NCI-H2107 (cell line): ENCODE results near the gene EPHA2.
"Not testable (repeated sequence)": the region's sequence is repeated elsewhere in the genome, so short reads cannot be mapped to it uniquely, and the experiment has no call there.

Experiments used
- DNase-seq: peaks from one replicate; lab custom pipeline; 2025; lab: John Stamatoyannopoulos, UW

EPHA2 gene

GRCh38 chr1:16119504-16119903, 36.4 kb downstream of the EPHA2 start:
- DNase-seq: no peak

GRCh38 chr1:16118706-16119105, 37.2 kb downstream of the EPHA2 start:
- DNase-seq: no peak

GRCh38 chr1:16117936-16118335, 37.9 kb downstream of the EPHA2 start:
- no peak for DNase-seq

- DNase-seq: no peak
These were observed 38.5 kb downstream of the EPHA2 start for GRCh38 chr1:16117369-16117768.

- no peak for DNase-seq
These were observed 39.2 kb downstream of the EPHA2 start for GRCh38 chr1:16116625-16117024.

- no peak for DNase-seq
These were observed 39.9 kb downstream of the EPHA2 start for GRCh38 chr1:16116002-16116401.

- DNase-seq: no peak
These were observed 40.3 kb downstream of the EPHA2 start for GRCh38 chr1:16115468-16115983.

GRCh38 chr1:16114527-16115467, 41.1 kb downstream of the EPHA2 start:
- DNase-seq: no peak

- DNase-seq: no peak
These were observed 43.0 kb downstream of the EPHA2 start for GRCh38 chr1:16112596-16113555.

GRCh38 chr1:16111771-16112595, 43.9 kb downstream of the EPHA2 start:
- no peak for DNase-seq

- no peak for DNase-seq
These were observed 45.0 kb downstream of the EPHA2 start for GRCh38 chr1:16110884-16111283.

GRCh38 chr1:16110456-16110855, 45.4 kb downstream of the EPHA2 start:
- DNase-seq: no peak

GRCh38 chr1:16109571-16109970, 46.3 kb downstream of the EPHA2 start:
- no peak for DNase-seq

GRCh38 chr1:16107039-16107438, 48.8 kb downstream of the EPHA2 start:
- not testable (repeated sequence) for DNase-seq

- no peak for DNase-seq
These were observed 54.2 kb downstream of the EPHA2 start for GRCh38 chr1:16101623-16102022.

GRCh38 chr1:16099412-16099811, 56.5 kb downstream of the EPHA2 start:
- no peak for DNase-seq

GRCh38 chr1:16095447-16095846, 60.4 kb downstream of the EPHA2 start:
- no peak for DNase-seq

- DNase-seq: no peak
These were observed 61.3 kb downstream of the EPHA2 start for GRCh38 chr1:16094453-16095158.

GRCh38 chr1:16093611-16094010, 62.3 kb downstream of the EPHA2 start:
- DNase-seq: no peak

GRCh38 chr1:16092923-16093511, 62.9 kb downstream of the EPHA2 start:
- DNase-seq: no peak
